SH-SY5Y (cell line): ENCODE results near the gene MAP1LC3B2.

Experiments used
- GATA2 ChIP-seq: IDR thresholded peaks from 2 replicates; pipeline ENCODE4 v1.6.1; 2011; ENCODE audit warnings: mild to moderate bottlenecking, low read depth, low read length
- GATA3 ChIP-seq: IDR thresholded peaks from 2 replicates; pipeline ENCODE4 v1.6.1; 2011; ENCODE audit warnings: low read depth, mild to moderate bottlenecking, low read length, moderate library complexity

DNA sequence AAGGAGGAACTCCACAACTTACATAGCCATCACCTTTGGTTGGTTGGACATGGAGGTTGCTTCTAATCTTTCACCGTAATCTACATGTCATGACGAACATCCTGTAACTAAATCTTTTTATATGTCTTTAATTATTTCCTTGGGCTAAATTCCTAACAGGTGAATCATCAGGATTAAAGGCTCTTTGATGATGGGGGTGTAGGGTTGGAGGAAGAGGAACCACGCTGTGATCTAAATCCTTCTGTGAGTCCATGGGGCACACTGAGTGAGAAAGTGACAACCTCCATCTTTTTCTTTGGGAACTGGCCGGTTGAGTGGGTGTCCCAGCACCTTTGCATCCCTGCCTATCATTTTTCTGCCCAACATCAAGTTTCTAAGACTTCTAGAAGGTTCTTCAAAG, 31.1 kb upstream of the MAP1LC3B2 start:
- TF ChIP-seq GATA2: no peak
- TF ChIP-seq GATA3: no peak
